GM19099 (cell line): ENCODE results near the gene PCSK5.

Experiments used
- POLR2A ChIP-seq: IDR thresholded peaks from 3 replicates; pipeline ENCODE4 v1.6.1; 2011; ENCODE audit warnings: low read depth; ENCODE audit not compliant: insufficient read length; ENCODE audit errors: extremely low read depth

PCSK5 gene

DNA sequence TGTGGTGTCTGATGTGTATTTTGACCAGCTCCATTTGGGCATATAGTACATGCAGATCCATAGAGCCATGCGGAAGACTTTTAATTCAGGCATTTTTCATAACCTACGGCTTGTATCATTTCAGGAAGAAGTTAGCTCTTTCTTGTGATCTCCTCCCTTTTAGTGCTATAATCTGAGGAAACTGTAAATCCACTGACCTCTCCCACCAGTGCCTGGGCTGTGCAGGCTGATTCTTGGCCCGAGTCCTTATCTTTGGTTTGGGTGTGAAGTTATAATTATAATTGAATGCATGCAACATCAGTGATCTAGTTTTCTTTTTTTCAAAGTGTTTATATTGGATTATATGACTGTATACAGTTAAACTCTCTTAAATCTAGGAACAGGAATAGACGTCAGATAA, 247.9 kb downstream of the PCSK5 start:
- no peak for TF ChIP-seq POLR2A

DNA sequence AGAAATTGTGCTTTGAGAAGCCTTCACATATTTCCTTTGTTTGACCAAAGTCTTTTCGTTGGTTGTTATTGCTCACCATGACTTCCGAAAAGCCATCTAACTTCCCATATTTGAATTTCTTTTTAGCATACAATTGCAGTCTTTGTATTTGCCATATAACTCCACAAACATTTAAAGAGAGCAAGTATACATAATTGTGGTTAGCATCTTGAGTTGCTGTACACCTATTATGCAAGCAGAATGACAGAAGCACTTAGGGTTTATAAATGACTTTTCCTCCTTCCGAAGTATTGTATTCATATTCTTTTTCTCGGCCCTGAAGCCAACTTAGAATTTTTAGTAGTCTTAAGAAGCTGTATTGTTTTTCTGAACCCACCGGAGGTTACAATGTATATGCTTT, 253.4 kb downstream of the PCSK5 start:
- no peak for TF ChIP-seq POLR2A

- no peak for TF ChIP-seq POLR2A
Measured at GRCh38 chr9:76150013-76150412, 259.5 kb downstream of the PCSK5 start.

- TF ChIP-seq POLR2A = no peak
Measured at GRCh38 chr9:76151267-76151666, 260.8 kb downstream of the PCSK5 start.

GRCh38 chr9:76153339-76153738, 262.9 kb downstream of the PCSK5 start:
- TF ChIP-seq POLR2A = no peak

GRCh38 chr9:76153902-76154629, 263.6 kb downstream of the PCSK5 start:
- TF ChIP-seq POLR2A = no peak

GRCh38 chr9:76155361-76155760, 264.9 kb downstream of the PCSK5 start:
- no peak for TF ChIP-seq POLR2A

GRCh38 chr9:76158713-76159112, 268.2 kb downstream of the PCSK5 start:
- TF ChIP-seq POLR2A = no peak

DNA sequence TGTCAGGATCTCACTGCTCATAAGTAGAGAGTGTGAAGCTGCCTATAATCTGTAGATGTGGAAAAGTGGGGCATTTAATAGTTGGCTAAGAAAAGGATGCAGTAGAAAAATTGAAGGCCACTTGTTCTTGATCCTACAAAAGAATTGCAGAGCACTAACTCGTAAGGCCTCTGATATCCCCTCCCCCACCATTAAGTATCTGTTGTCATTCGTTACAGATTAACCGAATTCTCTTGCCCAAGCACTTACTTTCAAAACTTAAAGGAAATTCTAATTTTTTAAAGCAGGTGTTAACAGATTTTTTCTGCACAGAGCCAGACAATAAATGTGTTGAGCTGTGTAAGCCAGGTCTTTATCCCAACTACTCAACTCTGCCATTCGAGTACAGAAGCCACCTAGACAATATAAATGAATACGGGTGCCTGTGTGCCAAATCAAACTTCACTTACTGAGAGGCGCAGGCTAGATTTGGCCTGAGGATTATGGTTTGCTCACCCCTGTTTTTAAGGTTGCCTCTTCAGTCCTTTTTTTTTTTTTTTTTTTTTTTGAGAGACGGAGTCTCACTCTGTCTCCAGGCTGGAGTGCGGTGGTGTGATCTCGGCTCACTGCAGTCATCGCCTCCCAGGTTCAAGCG, 268.9 kb downstream of the PCSK5 start:
- no peak for TF ChIP-seq POLR2A

DNA sequence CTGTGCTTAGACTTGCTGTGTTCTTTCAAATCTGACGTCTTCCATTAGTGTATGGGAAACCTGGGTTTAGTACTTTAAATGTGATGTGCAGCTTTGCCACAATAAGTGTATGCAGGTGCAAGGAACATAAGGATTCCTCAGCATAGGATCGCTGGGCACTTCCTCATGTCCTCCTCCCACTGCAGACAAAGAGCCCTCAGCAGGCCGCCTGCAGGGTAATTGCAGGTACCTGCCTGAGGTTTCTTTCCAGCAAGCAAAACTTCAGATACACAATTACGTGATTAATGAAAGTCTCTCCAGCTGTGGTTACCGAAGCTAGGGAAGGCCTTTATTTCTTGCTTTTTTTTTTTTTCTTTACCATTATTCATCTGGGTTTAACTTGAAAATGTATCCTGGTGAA, 270.6 kb downstream of the PCSK5 start:
- no peak for TF ChIP-seq POLR2A

- TF ChIP-seq POLR2A = no peak
Measured at GRCh38 chr9:76161541-76161940, 271.1 kb downstream of the PCSK5 start.

GRCh38 chr9:76162086-76162730, 271.7 kb downstream of the PCSK5 start:
- TF ChIP-seq POLR2A = no peak

GRCh38 chr9:76162751-76163500, 272.5 kb downstream of the PCSK5 start:
- TF ChIP-seq POLR2A = no peak

GRCh38 chr9:76166526-76166925, 276.1 kb downstream of the PCSK5 start:
- TF ChIP-seq POLR2A = no peak

- TF ChIP-seq POLR2A = no peak
Measured at GRCh38 chr9:76176171-76176570, 285.7 kb downstream of the PCSK5 start.
